Daoy (cell line): ENCODE data around the gene PHF21A. TPM values are rescaled to one million over a fixed set of nuclear protein-coding genes. Genes with fewer than 3 reads are reported as not detected.

Source experiments
- DNase-seq: peaks from one replicate; pipeline ENCODE4 v3.0.0-alpha.2; 2015; ENCODE audit warnings: low read depth
- total RNA-seq: library from RNA; depleted of rRNA; stranded (reverse); fragments of >200 nt; shearing (Covaris generic); gene quantifications from 2 replicates; pipeline ENCODE4 v1.2.3, GENCODE V29; 2014

PHF21A gene
- total RNA-seq, 1 experiment from 2014 or later: 4.8 TPM

- DNase-seq: no peak
Observed at GRCh38 chr11:46075928-46076327, 45.3 kb downstream of the PHF21A start.

DNA sequence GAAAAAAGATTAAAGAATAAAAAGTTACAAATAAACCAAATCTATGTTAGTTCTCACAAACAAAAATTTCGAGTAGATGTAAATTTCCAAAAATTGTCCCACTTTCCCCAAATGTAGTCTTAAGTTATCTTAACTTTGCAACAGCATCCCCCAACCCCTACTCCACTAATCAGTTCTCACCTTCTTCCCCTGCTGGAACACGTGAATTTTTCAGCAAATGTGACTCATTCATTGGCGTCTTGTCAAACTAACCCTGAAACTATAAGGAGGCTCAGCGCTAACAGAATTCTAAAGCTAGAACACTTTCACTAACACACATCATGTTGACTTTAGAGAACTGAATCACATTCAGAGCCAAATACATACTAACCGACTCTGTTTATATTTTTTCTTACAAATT is 46.1 kb downstream of the PHF21A start:
- peak; percentile 35 for DNase-seq

DNA sequence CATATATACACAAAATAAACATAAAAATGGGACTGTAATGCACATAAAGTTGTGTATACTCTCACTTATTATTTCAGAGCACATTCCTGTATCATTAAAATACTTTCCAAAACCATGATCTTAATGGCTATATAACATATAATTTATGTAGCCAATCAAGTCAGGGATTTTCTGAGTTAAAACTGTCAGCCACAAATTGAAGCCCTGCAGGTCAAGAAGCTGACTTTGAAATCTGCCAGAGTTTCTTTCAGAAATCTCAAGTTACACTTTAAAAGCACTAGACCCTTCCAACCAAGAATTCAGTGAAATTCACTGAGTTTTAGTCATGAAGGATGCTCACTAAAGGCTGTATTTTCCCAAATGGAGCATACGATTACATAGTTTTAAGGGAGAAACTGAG is 47.6 kb downstream of the PHF21A start:
- DNase-seq: no peak

DNA sequence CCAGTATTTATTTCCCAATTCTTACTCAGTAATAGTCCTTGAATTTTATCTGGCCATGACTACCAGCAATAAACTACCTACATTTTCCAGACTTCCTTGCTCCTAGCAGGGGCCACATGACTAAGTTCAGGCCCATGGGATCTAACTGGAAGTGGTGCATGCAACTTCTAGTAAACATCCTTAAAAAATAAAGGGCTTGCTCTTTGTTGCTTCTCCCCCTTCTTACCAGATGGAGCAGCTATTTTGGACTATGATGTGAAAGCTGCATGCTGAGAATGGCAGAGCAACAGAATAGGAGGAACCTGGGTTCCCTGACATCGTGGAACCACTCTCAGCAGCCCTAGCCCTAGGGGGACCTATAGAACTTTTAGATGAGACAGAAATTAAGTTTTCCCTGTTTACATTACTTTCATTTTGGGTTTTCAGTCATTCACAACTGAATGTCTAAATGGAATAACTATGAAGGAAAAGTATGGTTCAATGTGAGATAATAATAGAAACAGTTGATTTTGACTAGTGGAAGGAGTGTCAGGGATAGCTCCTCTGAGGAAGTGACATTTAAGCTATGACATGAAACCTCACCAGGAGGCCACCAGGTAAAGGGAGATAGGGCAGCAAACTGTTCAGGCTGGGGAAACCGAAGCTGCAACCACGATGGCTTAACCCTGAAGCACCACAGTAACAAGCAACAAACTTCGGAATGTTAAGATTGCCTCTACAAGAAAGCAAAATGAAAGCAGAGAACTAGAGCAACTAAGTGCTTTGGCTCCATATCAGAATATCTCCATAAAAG is 48.9 kb downstream of the PHF21A start:
- DNase-seq: no peak

DNA sequence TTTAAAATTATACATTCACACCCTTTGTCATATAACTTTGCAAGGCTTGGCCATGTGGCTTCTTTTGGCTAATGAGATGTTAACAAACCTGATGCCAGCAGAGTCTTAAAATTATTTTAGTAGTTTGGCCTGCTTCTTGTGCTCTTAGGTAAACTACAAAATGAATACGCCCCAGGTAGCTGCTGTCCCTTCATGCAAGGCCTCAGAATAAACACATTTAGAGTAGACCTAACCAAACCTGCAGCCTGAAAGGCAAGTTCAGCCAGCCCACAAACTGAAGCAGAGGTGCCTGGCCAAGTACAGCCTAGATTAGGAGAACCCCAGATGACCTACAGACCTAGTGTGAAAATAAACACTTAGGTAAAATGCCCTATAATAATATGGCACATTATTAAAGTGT is 50.2 kb downstream of the PHF21A start:
- DNase-seq: no peak

GRCh38 chr11:46069595-46069994 is 51.7 kb downstream of the PHF21A start:
- DNase-seq: no peak

- no peak for DNase-seq
Observed at GRCh38 chr11:46066335-46066734, 54.9 kb downstream of the PHF21A start.

DNA sequence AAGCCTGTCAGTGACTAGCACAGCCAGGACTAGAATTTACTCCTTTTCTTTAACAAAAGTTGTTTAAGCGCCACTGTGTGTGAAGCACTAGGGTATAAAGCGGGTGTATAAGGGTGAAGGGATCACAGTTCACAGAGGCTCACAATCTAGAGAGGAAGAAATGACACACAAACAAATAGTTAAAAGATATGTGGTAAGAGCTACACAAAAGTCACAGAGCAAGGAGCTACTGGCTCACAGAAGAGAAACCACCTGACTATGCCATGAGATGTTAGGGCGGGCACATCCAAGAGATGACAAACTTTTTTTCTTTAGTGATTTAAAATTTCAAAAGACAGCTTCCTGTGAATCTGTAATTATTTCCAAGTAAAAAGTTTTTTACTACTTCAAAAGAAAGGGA is 55.6 kb downstream of the PHF21A start:
- DNase-seq: no peak

DNA sequence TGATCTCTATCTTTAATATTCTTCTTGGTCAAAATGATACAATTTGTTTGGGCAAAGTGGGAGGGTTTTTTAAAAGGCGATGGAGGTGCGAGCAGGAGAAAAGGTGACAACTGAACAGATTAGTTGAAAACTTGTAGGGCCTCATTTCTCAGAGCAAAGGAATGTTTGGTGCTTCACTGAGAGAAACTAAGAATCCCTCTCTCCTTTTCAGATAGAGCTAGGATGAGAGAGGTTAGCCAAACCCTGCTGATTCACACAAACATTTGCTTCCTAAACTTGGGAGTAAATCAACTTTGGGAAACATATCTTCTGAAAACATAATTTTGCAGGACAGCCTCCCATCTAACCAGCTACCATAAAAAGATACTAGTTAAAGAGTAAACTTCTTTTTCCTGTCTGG is 57.0 kb downstream of the PHF21A start:
- DNase-seq: no peak

GRCh38 chr11:46063138-46063537 is 58.1 kb downstream of the PHF21A start:
- DNase-seq: no peak

DNA sequence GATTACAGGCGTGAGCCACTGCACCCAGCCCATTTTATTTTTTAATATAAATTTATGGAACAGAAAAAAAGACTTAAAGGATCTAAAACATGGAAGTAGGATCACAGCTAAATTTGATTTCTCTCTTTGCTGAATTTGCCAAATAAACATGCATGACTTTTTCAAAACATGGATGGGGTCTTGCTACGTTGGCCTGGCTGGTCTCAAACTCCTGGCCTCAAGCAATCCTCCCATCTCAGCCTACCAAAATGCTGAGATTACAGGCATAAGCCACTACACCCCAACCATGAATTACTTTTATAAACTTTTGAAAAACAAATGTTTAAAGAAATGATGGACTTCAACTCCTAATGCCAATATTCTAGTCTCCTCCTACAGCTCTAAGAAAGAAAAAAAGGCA is 61.2 kb downstream of the PHF21A start:
- DNase-seq: no peak

DNA sequence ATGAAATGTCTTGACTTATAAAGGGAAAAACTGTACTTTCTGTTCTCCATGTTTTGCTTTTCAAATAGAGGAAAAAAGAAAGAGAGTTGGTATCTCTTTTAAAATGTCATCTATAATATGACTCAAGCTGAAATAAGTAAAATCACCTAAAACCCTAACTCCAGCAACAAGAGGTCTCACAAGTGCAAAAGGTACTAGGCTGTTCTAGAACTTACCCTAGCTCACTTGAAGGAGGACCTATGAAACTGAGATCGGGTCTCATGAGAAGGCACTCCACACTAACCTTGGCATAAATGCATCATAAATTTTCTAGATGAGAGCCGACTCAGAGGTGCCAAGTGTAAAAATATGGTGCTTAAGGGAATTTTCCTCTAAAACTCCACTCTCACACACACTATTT is 63.8 kb downstream of the PHF21A start:
- no peak for DNase-seq

GRCh38 chr11:46055371-46055770 is 65.9 kb downstream of the PHF21A start:
- DNase-seq: no peak

DNA sequence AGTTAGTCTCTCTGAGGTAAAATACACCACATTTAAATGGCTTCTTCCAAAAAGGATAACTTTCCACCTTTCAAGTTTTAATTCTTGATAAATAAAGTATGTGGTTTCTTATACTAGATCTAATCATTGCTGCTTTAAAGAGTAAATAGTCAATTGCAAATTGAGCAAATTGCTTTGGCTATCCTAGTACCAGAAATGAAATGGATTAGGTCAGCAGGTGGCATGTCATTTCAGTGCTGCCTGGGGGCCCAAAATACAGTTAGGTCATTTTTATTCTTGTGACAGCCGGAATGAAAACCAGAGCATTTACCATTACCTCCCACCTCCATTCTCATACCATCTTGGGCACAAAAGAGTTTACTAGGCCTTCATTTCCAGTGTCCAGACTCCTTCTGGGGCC is 70.2 kb downstream of the PHF21A start:
- no peak for DNase-seq

DNA sequence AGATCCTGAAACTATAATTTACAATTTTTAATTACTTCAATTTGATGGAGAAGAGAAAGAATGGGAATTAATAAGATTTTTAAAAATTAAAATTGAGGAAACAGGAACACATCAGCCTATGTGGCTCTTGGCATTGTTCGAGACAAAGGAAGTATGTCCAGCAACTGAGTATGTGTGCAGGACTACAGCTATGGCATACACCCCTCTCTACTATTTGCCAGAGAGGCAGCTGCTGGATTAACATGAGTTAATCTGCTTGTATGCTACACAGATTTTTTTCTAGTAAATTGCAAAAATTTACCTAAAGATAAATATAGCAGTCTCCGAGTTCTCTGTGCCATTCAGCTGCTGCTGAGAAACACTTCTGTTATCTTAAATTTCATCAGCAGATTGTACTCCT is 70.6 kb downstream of the PHF21A start:
- no peak for DNase-seq

DNA sequence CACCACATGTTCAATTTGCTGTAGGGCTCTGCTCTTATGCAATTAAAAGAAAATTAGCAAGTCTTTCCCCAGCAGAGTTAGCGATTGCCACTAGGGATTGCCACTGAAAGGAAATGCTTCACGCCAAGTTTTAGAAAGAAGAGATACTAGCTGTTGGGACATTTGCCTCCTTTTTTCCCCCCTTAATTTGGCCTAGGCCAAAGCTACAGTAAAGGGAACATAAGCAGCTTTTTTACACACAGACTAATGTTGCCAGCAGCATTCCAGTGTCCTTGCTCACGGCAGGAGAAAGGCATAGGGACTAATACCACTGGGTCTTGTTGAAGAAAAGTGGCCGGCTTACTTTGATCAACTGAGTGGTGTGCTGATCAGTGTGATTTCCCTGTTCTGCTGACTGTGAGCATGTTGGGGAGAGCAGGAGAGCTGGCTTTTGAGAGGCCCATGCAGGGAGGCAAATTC is 71.2 kb downstream of the PHF21A start:
- peak; percentile 51 for DNase-seq

GRCh38 chr11:46049325-46049897 is 71.8 kb downstream of the PHF21A start:
- no peak for DNase-seq

GRCh38 chr11:46048198-46048597 is 73.1 kb downstream of the PHF21A start:
- no peak for DNase-seq

GRCh38 chr11:46047520-46047919 is 73.7 kb downstream of the PHF21A start:
- no peak for DNase-seq

DNA sequence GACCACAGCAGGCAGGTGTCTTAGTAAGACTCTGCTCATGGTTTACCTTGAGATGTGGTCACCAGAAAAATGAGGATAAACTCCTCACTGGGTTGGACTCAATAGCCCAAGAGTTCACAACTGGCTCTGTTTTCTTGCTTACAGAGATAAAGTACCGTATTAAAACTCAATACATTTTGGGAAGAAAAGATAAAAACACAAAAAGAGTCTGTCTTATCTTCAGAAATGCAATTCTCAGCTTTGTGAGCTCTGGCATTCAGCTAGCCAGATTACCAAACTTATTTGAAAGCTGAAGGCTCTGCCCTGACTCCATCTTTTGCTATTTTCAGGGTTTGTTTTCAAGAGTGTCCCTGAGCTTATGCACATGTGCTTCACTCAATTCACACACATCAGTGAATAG is 75.4 kb downstream of the PHF21A start:
- DNase-seq: no peak

GRCh38 chr11:46044601-46045000 is 76.7 kb downstream of the PHF21A start:
- no peak for DNase-seq

GRCh38 chr11:46039990-46040389 is 81.3 kb downstream of the PHF21A start:
- no peak for DNase-seq

- DNase-seq: no peak
Observed at GRCh38 chr11:46038529-46038928, 82.7 kb downstream of the PHF21A start.

DNA sequence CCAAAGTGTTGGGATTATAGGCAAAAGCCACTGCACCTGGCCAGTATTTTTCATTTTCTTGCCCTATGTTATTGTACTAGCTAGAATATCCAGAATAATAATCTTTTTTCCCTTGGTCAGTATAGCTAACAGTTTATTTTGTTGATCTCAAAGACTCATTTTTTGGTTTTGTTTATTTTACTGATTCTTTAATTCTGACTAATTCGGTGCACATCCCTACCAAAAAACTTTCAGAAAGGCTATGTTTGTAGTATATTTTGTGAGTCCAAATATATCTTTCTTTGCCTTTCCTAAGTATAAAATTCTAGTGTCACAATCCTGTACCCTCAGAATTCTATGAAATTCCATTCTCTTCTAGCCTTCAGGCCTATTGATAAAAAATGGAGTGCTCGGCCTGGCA is 84.3 kb downstream of the PHF21A start:
- no peak for DNase-seq
